DMS 273 treated with DMSO at 0.1 percent for 48 hours (cell line): ENCODE results near the gene SH3RF2.
"Not testable (repeated sequence)": the region's sequence is repeated elsewhere in the genome, so short reads cannot be mapped to it uniquely, and the experiment has no call there.

Source experiments
- DNase-seq: peaks from one replicate; lab custom pipeline; 2025; lab: John Stamatoyannopoulos, UW

Gene SH3RF2

DNA sequence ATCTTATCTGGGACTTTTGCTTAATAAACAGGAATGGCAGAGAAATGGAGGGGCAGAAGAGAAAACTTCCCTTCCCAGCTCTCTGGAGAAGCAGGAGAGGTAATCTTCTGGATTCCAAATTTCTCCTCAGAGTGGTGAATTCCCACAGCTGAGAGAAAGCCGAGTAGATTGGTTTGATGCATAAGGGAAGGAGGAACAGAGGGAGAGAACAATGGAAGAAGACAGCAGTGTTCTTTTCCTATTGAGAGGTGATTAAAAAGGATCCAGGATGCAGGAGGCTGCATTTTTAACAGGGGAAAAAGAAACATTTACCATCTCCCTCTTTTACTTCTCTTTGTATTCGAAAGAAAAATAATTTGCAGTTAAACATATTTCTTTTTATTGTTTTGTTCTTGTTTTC lies 13.1 kb downstream of the SH3RF2 start:
- no peak for DNase-seq

DNA sequence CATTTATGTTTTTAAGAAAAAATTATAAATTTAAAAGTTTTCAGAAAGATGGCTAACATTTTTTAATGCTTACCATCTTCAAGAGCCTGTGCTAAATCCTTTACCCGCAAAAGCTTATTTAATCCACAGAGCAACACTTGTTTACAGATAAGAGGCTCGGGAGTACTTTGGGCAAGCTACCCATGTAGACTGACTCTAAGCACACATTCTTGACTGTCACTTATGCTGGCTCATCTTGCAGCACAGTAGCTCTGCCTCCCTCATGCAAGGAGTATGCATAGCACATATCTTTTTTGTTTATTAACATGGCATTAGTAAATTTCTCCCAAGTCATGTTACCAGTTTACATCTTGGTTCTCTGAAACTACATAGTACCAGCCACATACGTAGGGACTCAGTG lies 14.7 kb downstream of the SH3RF2 start:
- no peak for DNase-seq

DNA sequence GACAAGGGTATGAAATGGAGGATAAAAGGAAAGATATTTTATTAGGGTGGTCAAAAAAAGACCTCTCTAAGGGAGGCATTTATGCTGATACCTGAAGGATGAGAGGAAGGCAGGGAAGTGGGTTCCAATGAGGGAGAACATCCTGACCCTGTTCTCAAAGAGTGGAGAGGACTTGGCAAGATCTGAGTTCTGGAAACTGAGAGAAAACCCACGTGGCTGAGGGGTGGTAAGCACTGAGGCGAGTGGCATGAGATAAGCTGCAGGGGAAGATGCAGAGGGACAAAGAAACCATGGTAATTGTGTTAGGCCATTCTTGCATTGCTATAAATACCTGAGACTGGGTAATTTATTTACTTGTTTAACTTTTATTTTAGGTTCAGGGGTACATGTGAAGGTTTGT lies 16.8 kb downstream of the SH3RF2 start:
- no peak for DNase-seq

- not testable (repeated sequence) for DNase-seq
Observed at GRCh38 chr5:145954140-145954539, 17.8 kb downstream of the SH3RF2 start.

DNA sequence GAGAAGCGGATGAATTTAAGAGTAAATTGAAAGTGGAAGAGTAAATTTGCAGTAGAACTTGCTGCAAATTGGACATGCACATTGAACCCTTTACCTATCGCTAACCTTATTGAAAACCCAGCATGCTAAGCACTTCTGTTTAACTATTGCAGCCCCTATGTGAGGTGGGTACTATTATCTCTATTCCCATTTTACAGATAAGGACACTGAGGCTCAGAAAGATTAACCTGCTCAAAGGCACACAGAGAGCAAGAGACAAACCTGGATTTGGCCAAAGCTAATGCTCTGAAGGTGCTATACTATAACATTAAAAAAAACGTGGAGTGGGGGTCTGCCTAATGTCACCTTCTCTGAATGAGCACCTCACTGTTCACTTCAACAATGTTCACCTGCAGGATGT lies 21.0 kb downstream of the SH3RF2 start:
- no peak for DNase-seq

- no peak for DNase-seq
Observed at GRCh38 chr5:145958436-145958835, 22.1 kb downstream of the SH3RF2 start.

- DNase-seq, result no peak
Observed at GRCh38 chr5:145960166-145960565, 23.8 kb downstream of the SH3RF2 start.

DNA sequence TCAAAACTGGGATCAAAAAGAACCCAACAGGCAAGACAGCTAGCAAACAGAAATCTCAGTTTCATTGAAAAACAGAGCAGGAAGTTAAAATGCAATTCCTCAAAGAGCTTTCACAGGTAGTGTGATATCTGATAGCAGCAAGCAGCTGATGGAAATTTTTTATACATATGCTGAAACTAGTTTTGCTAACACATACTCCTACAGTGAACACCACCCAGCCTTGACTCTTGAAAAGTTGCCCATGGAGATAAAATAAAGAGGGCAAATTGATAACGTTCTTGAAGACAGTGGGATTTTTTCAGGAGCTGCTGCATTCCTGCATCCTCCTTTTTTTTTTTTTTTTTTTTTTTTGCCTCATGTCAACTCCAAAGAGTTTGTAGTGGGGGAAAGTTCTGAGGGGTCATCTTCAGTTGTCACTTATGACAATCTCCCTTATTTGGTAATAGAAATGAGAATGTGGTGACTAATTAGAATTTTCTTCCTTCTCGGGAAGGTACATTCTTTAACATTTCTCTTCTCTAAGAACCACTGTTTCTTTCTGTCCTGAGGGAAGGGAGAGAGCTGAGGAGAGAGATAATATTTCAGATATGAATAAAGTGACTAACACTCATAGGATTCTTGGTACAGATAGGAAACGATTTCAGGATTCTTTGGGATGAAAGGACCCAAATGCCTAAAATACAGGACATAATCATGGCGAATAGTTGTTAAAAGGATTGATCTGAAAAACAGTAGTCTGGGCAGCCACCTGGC lies 24.6 kb downstream of the SH3RF2 start:
- no peak for DNase-seq

DNA sequence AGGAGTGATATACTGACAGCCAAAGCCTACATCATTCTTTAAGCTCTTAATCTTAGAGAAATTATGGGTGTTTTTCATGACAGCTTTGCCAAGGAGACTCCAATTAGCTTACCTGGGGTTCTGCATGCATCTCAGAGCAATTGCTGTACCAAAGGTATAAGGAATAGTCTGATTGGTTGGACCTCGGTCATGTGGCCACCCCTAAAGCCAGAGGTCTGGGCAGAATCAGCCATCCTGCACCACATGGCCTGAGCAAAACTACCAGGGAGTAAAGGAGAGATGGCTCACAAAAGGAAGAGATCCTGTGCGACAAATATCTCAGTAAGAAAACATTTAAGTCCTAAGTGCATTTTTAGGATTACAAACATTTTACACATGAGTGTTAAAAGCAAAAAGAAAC lies 25.6 kb downstream of the SH3RF2 start:
- no peak for DNase-seq

DNA sequence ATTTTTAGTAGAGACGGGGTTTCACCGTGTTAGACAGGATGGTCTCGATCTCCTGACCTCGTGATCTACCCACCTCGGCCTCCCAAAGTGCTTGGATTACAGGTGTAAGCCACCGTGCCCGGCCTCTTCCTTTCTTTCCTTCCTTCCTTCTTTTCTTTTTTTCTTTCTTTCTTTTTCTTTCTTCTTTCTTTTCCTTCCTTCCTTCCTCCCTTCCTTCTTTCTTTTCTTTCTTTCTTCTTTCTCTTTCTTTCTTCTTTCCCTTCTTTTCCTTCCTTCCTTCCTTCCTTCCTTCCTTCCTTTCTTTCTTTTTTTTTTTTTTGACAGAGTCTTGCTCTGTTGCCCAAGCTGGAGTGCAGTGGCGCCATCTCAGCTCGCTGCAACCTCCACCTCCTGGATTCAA lies 27.6 kb downstream of the SH3RF2 start:
- not testable (repeated sequence) for DNase-seq

DNA sequence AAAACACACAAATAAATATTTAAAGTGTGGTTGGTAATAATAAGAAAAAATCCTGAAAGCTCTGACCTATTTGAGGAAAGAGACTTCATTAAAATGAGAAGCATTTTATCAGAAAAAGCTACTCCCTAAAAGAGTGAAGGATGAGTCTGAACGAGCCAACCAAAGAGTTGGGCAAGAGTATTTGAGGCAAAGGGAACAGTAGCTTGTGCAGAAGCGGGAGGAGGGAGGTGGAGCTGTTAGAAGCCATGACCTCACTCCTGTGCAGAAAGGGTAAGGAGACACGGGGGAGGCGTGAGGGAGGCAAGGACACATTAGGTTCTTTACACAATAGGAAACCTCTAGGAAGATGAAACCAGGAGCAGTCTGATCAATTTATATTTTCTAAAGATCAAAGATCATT lies 29.4 kb downstream of the SH3RF2 start:
- no peak for DNase-seq

DNA sequence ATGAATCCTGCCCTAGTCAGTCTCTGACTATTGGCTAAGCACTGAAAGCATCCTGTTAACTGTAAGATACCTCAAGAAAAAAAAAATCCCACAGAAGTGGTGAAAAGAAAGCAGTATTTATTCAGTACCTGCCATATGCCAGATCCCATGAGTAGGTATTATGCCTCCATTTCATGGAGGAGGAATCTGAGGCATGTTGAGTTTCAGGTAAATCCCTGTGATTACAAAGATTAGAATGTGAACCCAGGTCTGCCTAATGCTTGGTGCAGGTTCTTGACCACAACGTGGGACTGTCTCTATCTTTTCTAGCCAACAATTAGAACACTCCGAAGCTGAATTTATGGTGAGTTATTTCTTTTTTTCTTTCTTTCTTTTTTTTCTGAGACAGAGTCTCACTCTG lies 30.9 kb downstream of the SH3RF2 start:
- DNase-seq, result no peak

DNA sequence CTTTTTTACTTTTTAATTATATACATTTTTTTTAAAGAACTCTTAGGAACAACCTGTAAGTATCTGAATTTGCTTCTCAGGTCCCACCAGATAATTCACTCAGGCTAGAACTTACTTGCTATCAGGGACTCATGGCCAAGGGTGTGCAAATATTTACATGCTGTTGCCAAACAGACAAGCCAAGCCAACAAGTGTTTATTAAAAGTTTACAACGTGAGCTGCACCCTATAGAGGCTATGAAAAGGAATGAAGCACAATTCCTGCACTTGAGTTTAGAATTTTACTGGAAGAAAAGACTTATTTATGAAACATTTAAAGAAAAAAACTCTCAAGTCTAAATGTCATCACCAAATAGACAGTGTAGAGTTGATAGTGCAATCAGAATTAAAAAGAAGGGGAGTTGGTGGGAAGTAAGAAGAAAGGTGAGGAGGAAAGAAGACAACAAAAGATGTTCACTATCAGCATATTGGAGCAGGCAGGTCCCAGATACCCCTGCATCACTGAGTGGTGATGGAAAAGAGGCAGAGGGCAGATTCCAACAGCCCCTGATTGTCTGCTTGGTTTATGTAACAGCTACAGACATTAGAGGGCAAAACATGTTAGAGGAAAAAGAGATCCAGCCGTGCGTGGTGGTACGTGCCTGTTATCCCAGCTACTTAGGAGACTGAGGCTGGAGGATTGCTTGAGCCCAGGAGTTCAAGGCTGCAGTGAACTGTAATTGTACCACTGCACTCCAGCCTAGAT lies 32.8 kb downstream of the SH3RF2 start:
- no peak for DNase-seq

DNA sequence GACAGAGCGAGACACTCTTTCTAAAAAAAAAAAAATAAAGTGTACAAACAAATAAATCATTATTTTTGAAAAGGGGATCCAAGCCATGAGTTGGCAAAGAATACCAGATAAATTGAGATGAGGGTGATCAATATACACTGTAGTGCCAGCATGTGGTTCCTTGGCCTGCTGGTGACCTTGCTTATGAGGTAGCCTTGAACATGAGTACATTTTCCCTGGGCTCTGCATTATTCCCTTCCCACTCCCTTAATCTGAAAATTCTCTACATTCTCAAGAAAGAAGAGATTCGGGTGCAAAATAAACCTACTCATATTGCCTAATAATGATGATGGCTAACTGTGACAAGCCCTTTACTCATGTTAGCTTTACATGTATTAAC lies 33.3 kb downstream of the SH3RF2 start:
- no peak for DNase-seq

DNA sequence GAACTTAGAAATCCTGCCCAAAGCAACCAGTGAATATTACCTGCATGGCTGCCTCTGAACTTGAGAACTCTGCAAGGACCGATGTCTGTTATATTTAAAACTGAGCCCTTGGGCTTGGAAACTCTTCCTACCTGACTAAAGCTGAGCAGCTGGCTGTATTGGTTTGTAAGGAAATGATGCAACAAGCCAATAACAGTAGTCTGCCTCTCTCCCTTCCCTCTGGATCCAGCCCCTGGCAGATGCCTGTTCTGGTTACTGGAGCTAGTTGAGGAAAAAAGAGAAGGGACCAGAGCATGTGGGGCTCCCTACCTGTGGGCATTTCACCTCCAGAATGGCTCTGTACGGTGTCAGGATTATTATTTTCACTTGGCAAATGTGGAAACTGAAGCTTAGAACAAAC lies 34.7 kb downstream of the SH3RF2 start:
- no peak for DNase-seq

DNA sequence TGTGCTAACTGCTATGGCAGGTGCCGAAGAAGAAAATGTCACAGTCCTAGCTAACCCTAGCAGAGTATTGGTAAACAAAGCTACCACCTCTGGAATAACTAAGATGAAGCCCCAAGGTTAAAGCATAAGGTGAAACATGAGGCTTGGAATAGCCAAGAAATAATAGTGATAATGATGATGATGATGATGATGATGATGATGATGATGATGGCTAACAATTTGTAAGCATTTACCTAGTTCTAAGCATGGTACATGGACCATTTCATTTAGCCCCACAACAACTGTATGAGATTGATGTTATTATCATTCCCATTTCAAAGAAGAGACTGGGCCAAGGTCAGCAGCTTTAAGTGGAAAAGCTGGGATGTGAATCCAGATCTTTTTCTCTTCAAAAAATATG lies 35.3 kb downstream of the SH3RF2 start:
- no peak for DNase-seq

- no peak for DNase-seq
Observed at GRCh38 chr5:145975001-145975360, 38.6 kb downstream of the SH3RF2 start.

- DNase-seq, result no peak
Observed at GRCh38 chr5:145975361-145976066, 39.1 kb downstream of the SH3RF2 start.

- no peak for DNase-seq
Observed at GRCh38 chr5:145976431-145977155, 40.2 kb downstream of the SH3RF2 start.

GRCh38 chr5:145978171-145978570 lies 41.8 kb downstream of the SH3RF2 start:
- no peak for DNase-seq

GRCh38 chr5:145978708-145979107 lies 42.3 kb downstream of the SH3RF2 start:
- DNase-seq, result no peak
